ENCODE measurements around the gene CCL4. TPM values are rescaled to one million over a fixed set of nuclear protein-coding genes. Genes with fewer than 3 reads are reported as not detected.

The CCL4 gene
- total RNA-seq, 1 experiment from 2014 or later = not detected

GRCh38 chr17:36148559-36149295 is 45.1 kb downstream of the CCL4 start:
- H3K14ac ChIP-seq (ENCODE audit: insufficient read depth, low read length) = no peak overlapping the region
- H2BK5ac ChIP-seq (ENCODE audit: insufficient read length, low read length) = no peak overlapping the region
- H3K56ac ChIP-seq (ENCODE audit: insufficient read length, low read depth, low read length) = no peak overlapping the region
- Mint-ChIP-seq H3K4me1 (peaks cover 9 to 15% of the 10 kb centered on the region in 2 experiments), H3K4me3 (no peak overlapping the region), H3K27ac (no peak overlapping the region; a peak in 1 of 7 replicates), H3K27me3 (ENCODE audit: low read depth) (peaks cover 20% of the 10 kb centered on the region), H3K36me3 (ENCODE audit: insufficient read depth in 1 of 3, low read depth in 3 of 3) (no peaks in the 10 kb centered on the region), H3K9me3 (no peaks in the 10 kb centered on the region)
- no peaks in the 10 kb centered on the region for H4K20me1 ChIP-seq (ENCODE audit: control insufficient read depth, insufficient read depth, insufficient read length)
- no peaks in the 10 kb centered on the region for H3K23me2 ChIP-seq (ENCODE audit: insufficient read length, low read depth, low read length, poor library complexity, severe bottlenecking)
- no peak overlapping the region for H3K23ac ChIP-seq (ENCODE audit: insufficient read length, low read depth, low read length)
- H2BK12ac ChIP-seq (ENCODE audit: insufficient read length, low read depth, low read length) = no peak overlapping the region
- H2AK5ac ChIP-seq (ENCODE audit: insufficient read length, low read length) = no peak overlapping the region
- no peak overlapping the region for H4K5ac ChIP-seq (ENCODE audit: insufficient read length, low read depth, low read length)
- H3K9ac ChIP-seq (ENCODE audit: extremely low read depth, insufficient read length, low read length) = no peak overlapping the region
- WGBS (ENCODE audit: extremely low coverage, insufficient read length, low lambda C conversion rate) = no CpG with 5 or more reads among the region's 6 CpGs
- no peaks in the 10 kb centered on the region for H3K79me1 ChIP-seq (ENCODE audit: insufficient read depth, low read depth, low read length, poor library complexity, severe bottlenecking)
- no peak overlapping the region for H3K4ac ChIP-seq (ENCODE audit: low read depth, low read length)
- no peak overlapping the region for H3K27ac ChIP-seq (ENCODE audit: insufficient read length, low read depth, low read length)
- H4K91ac ChIP-seq (ENCODE audit: insufficient read length, low read depth, low read length) = no peak overlapping the region
- TF ChIP-seq, protein P1, sequence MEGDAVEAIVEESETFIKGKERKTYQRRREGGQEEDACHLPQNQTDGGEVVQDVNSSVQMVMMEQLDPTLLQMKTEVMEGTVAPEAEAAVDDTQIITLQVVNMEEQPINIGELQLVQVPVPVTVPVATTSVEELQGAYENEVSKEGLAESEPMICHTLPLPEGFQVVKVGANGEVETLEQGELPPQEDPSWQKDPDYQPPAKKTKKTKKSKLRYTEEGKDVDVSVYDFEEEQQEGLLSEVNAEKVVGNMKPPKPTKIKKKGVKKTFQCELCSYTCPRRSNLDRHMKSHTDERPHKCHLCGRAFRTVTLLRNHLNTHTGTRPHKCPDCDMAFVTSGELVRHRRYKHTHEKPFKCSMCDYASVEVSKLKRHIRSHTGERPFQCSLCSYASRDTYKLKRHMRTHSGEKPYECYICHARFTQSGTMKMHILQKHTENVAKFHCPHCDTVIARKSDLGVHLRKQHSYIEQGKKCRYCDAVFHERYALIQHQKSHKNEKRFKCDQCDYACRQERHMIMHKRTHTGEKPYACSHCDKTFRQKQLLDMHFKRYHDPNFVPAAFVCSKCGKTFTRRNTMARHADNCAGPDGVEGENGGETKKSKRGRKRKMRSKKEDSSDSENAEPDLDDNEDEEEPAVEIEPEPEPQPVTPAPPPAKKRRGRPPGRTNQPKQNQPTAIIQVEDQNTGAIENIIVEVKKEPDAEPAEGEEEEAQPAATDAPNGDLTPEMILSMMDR (conservative IDR thresholded peaks at IDR 0.05) = peak; percentile 100
- no peak overlapping the region for H3K18ac ChIP-seq (ENCODE audit: insufficient read length, low read depth, low read length)
- no peak overlapping the region for H3T11ph ChIP-seq (ENCODE audit: low read length)
- no peaks in the 10 kb centered on the region for H3K79me2 ChIP-seq (ENCODE audit: insufficient read depth, low read length)
- no peak overlapping the region for H3K4me2 ChIP-seq (ENCODE audit: insufficient read depth, insufficient read length, low read length)
- no peak overlapping the region for H2BK120ac ChIP-seq (ENCODE audit: low read depth, low read length, poor library complexity, severe bottlenecking)
- no peaks in the 10 kb centered on the region for H3K9me3 ChIP-seq (ENCODE audit: control insufficient read depth, low read depth, low read length)
- H2BK15ac ChIP-seq (ENCODE audit: low read depth, low read length) = no peak overlapping the region
- peak overlapping the region; percentile 79 for H2AFZ ChIP-seq (ENCODE audit: low read length)
- H2BK20ac ChIP-seq (ENCODE audit: low read depth, low read length, poor library complexity, severe bottlenecking) = no peak overlapping the region
- H3K27me3 ChIP-seq (ENCODE audit: insufficient read depth, low read length) = no peaks in the 10 kb centered on the region
- DNase-seq = peak; percentile 89
- no peak overlapping the region for H4K8ac ChIP-seq (replicated peaks; ENCODE audit: insufficient read length, low read depth, low read length)
- H3K4me1 ChIP-seq (ENCODE audit: insufficient read depth, low read length) = no peaks in the 10 kb centered on the region

Measured in H9 (cell line).